ENCODE measurements around the gene PPP4R1. TPM values are rescaled to one million over a fixed set of nuclear protein-coding genes. Genes with fewer than 3 reads are reported as not detected.

The PPP4R1 gene
- total RNA-seq, 1 experiment from 2014 or later, result 106 TPM

DNA sequence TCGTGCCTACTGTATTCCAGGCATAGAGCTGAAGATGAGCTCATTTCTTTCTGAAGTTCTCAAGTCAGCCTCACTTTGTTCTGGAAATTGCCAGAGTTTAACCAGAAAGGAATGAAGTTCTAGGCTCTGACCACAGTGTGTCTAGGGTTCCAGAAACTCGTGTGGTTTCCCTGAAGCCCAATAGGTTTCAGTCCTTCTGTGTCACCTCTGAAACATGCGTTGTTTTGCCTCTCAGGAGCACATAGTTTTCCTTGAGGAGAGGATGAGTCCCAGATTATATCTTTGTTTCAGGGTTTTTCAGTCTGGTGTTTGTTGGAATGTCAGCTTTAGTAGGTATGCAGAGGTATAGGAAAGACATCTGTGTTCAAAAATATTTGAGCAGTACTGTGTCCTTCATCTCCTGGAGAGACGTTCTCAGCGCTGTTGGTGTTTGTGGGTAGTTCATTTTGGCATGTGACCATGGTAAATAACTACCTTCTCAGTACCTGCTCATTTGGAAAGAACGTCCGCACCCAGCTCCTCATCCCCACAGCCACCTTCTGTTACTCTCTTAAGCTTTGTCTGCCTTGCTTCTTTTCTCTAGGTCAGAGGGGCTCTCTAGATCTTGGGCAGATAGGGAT is 82.5 kb downstream of the PPP4R1 start:
- no peaks in the 10 kb centered on the region for H3K27me3 Mint-ChIP-seq (ENCODE audit: low read depth)
- no peaks in the 10 kb centered on the region for H3K4me1 Mint-ChIP-seq
- Histone ChIP-seq H2AK5ac (ENCODE audit: insufficient read length, low read length) (no peak overlapping the region), H2BK5ac (ENCODE audit: insufficient read length, low read length) (no peak overlapping the region), H3K18ac (ENCODE audit: insufficient read length, low read depth, low read length) (no peak overlapping the region), H3K79me1 (ENCODE audit: insufficient read depth, low read depth, low read length, poor library complexity, severe bottlenecking) (no peaks in the 10 kb centered on the region), H3K14ac (ENCODE audit: insufficient read depth, low read length) (no peak overlapping the region), H4K8ac (replicated peaks; ENCODE audit: insufficient read length, low read depth, low read length) (no peak overlapping the region), H3K4me1 (ENCODE audit: insufficient read depth, low read length) (no peaks in the 10 kb centered on the region), H3K9ac (ENCODE audit: extremely low read depth, insufficient read length, low read length) (no peak overlapping the region), H2BK12ac (ENCODE audit: insufficient read length, low read depth, low read length) (no peak overlapping the region), H4K20me1 (ENCODE audit: control insufficient read depth, insufficient read depth, insufficient read length) (no peaks in the 10 kb centered on the region), H3K27ac (ENCODE audit: insufficient read length, low read depth, low read length) (no peak overlapping the region), H2BK20ac (ENCODE audit: low read depth, low read length, poor library complexity, severe bottlenecking) (no peak overlapping the region), H3T11ph (ENCODE audit: low read length) (no peak overlapping the region), H4K91ac (ENCODE audit: insufficient read length, low read depth, low read length) (no peak overlapping the region), H2AFZ (ENCODE audit: low read length) (no peak overlapping the region), H3K27me3 (ENCODE audit: insufficient read depth, low read length) (no peaks in the 10 kb centered on the region), H3K4ac (ENCODE audit: low read depth, low read length) (no peak overlapping the region), H3K23me2 (ENCODE audit: insufficient read length, low read depth, low read length, poor library complexity, severe bottlenecking) (no peaks in the 10 kb centered on the region), H3K56ac (ENCODE audit: insufficient read length, low read depth, low read length) (no peak overlapping the region), H3K23ac (ENCODE audit: insufficient read length, low read depth, low read length) (no peak overlapping the region), H2BK120ac (ENCODE audit: low read depth, low read length, poor library complexity, severe bottlenecking) (no peak overlapping the region), H3K79me2 (ENCODE audit: insufficient read depth, low read length) (no peaks in the 10 kb centered on the region), H3K9me3 (ENCODE audit: control insufficient read depth, low read depth, low read length) (peaks cover 10% of the 10 kb centered on the region), H3K4me2 (ENCODE audit: insufficient read depth, insufficient read length, low read length) (no peak overlapping the region), H4K5ac (ENCODE audit: insufficient read length, low read depth, low read length) (no peak overlapping the region), H2BK15ac (ENCODE audit: low read depth, low read length) (no peak overlapping the region)
- TF ChIP-seq, protein P1, sequence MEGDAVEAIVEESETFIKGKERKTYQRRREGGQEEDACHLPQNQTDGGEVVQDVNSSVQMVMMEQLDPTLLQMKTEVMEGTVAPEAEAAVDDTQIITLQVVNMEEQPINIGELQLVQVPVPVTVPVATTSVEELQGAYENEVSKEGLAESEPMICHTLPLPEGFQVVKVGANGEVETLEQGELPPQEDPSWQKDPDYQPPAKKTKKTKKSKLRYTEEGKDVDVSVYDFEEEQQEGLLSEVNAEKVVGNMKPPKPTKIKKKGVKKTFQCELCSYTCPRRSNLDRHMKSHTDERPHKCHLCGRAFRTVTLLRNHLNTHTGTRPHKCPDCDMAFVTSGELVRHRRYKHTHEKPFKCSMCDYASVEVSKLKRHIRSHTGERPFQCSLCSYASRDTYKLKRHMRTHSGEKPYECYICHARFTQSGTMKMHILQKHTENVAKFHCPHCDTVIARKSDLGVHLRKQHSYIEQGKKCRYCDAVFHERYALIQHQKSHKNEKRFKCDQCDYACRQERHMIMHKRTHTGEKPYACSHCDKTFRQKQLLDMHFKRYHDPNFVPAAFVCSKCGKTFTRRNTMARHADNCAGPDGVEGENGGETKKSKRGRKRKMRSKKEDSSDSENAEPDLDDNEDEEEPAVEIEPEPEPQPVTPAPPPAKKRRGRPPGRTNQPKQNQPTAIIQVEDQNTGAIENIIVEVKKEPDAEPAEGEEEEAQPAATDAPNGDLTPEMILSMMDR (conservative IDR thresholded peaks at IDR 0.05), result no peak
- no CpG with 5 or more reads among the region's 7 CpGs for WGBS (ENCODE audit: extremely low coverage, insufficient read length, low lambda C conversion rate)
- no peak overlapping the region for H3K4me3 Mint-ChIP-seq
- H3K9me3 Mint-ChIP-seq, result peaks cover 12 to 13% of the 10 kb centered on the region in 2 experiments
- peak overlapping the region in 2 of 3 experiments; percentile 5 to 70; a peak in 2 of 7 replicates for H3K27ac Mint-ChIP-seq
- DNase-seq, result no peak
- peaks cover 43 to 76% (median 65%) of the 10 kb centered on the region in 3 experiments for H3K36me3 Mint-ChIP-seq (ENCODE audit: insufficient read depth in 1 of 3, low read depth in 3 of 3)

Data from H9 (cell line).